PC-9 (cell line): ENCODE measurements around the gene OGDHL. TPM values are rescaled to one million over a fixed set of nuclear protein-coding genes. Genes with fewer than 3 reads are reported as not detected.
"Not testable (repeated sequence)": the region's sequence is repeated elsewhere in the genome, so short reads cannot be mapped to it uniquely, and the experiment has no call there.

Source experiments
- BruUV-seq: library from RNA; stranded (reverse); fragments of 400-500 nt; replicated peaks from 2 replicates; lab custom pipeline; 2021; lab: Mats Ljungman, UMichigan
- CTCF ChIA-PET: fragments of 300-600 bp; sonication (Branson Sonifier 250); formaldehyde crosslinking; loops from one replicate; lab custom pipeline; 2022; ENCODE audit warnings: antibody characterized with exemption; lab: Charles Lee
- POLR2A ChIA-PET: fragments of 300-600 bp; sonication (Branson Sonifier 250); formaldehyde crosslinking; loops from one replicate; lab custom pipeline; 2022; ENCODE audit warnings: antibody characterized with exemption; ENCODE audit not compliant: unreplicated experiment; lab: Charles Lee
- DNase-seq, 2 experiments: peaks; one replicate each; pipeline versions ENCODE4 v3.0.0 to v3.0.0-alpha.2; 2015 to 2022; ENCODE audit warnings: mixed read lengths in 1 of 2
- H2AFZ ChIP-seq: fragments of 200-600 bp; sonication (generic); 2 replicates; pipeline ENCODE4 v1.8.1; 2017; ENCODE audit warnings: antibody characterized with exemption
- H3F3A ChIP-seq: fragments of 200-600 bp; sonication (generic); 2 replicates; pipeline ENCODE4 v1.8.1; 2017; ENCODE audit warnings: antibody characterized with exemption, mild to moderate bottlenecking, low read depth; ENCODE audit not compliant: insufficient read depth
- H3K27ac ChIP-seq: fragments of 200-600 bp; sonication (generic); 2 replicates; pipeline ENCODE4 v1.6.1; 2016; ENCODE audit warnings: mixed run types
- H3K27me3 ChIP-seq: fragments of 200-600 bp; sonication (generic); 2 replicates; pipeline ENCODE4 v1.6.1; 2016; ENCODE audit warnings: low read depth, mixed run types; ENCODE audit not compliant: insufficient read depth
- H3K36me3 ChIP-seq: fragments of 200-600 bp; sonication (generic); 2 replicates; pipeline ENCODE4 v1.6.1; 2016; ENCODE audit warnings: low read depth, mixed run types
- H3K4me1 ChIP-seq: fragments of 200-600 bp; sonication (generic); replicated peaks from 2 replicates; pipeline ENCODE4 v1.6.1; 2016; ENCODE audit warnings: mixed run types; ENCODE audit not compliant: insufficient read depth
- H3K4me2 ChIP-seq: fragments of 200-600 bp; sonication (generic); 2 replicates; pipeline ENCODE4 v1.6.1; 2017; ENCODE audit warnings: mixed run types
- H3K4me3 ChIP-seq: fragments of 200-600 bp; sonication (generic); 2 replicates; pipeline ENCODE4 v1.6.1; 2016; ENCODE audit warnings: mixed run types
- H3K79me2 ChIP-seq: fragments of 200-600 bp; sonication (generic); 2 replicates; pipeline ENCODE4 v1.6.1; 2017; ENCODE audit warnings: low read depth, mixed run types
- H3K9me2 ChIP-seq: fragments of 200-600 bp; sonication (generic); 2 replicates; pipeline ENCODE4 v1.8.1; 2017; ENCODE audit warnings: mild to moderate bottlenecking; ENCODE audit not compliant: insufficient read depth
- H3K9me3 ChIP-seq: fragments of 200-600 bp; sonication (generic); 2 replicates; pipeline ENCODE4 v1.8.1; 2016; ENCODE audit warnings: low read depth; ENCODE audit not compliant: insufficient read depth
- H4K20me1 ChIP-seq: fragments of 200-600 bp; sonication (generic); 2 replicates; pipeline ENCODE4 v1.8.1; 2017; ENCODE audit not compliant: insufficient read depth
- CTCF ChIP-seq: fragments of 200-600 bp; sonication (generic); conservative IDR thresholded peaks from 2 replicates; pipeline ENCODE4 v1.6.1; 2017; ENCODE audit warnings: mixed run types, antibody characterized with exemption, mild to moderate bottlenecking, moderate library complexity
- EZH2 ChIP-seq: fragments of 200-600 bp; sonication (generic); IDR thresholded peaks from 2 replicates; pipeline ENCODE4 v1.8.0; 2017; ENCODE audit warnings: antibody characterized with exemption, low read depth
- intact Hi-C: fragments of 100-400 bp; cut with micrococcal nuclease; formaldehyde crosslinking; loops from one replicate; pipeline ENCODE4 v1.10.0; 2022; ENCODE audit not compliant: unreplicated experiment
- total RNA-seq: library from RNA; stranded (reverse); gene quantifications from 2 replicates; pipeline ENCODE4 v1.2.3, GENCODE V29; 2021

OGDHL gene
- total RNA-seq, 1 experiment from 2014 or later = not detected

GRCh38 chr10:49756641-49757040 lies 5.5 kb downstream of the OGDHL start:
- TF ChIP-seq EZH2 = no peak
- no peak for TF ChIP-seq CTCF
- Histone ChIP-seq H3K9me3 (no peaks in the 10 kb centered on the region), H3K36me3 (no peaks in the 10 kb centered on the region), H3K4me3 (no peak overlapping the region), H3K4me1 (no peaks in the 10 kb centered on the region), H3K27me3 (peaks cover 76% of the 10 kb centered on the region), H3K79me2 (no peaks in the 10 kb centered on the region), H4K20me1 (peaks cover 3% of the 10 kb centered on the region; the same call in 1 of the 2 replicates), H3K4me2 (no peak overlapping the region), H3F3A (no peaks in the 10 kb centered on the region), H3K27ac (no peak overlapping the region), H3K9me2 (no peaks in the 10 kb centered on the region), H2AFZ (no peak overlapping the region)
- no TSS peak for BruUV-seq
- intact Hi-C loops = no loop called here
- CTCF ChIA-PET = no interaction called here
- POLR2A ChIA-PET = no interaction called here
- DNase-seq = no peak

GRCh38 chr10:49756031-49756430 lies 6.1 kb downstream of the OGDHL start:
- no peak for DNase-seq
- H3K36me3 ChIP-seq = no peaks in the 10 kb centered on the region
- H3K4me3 ChIP-seq = no peak overlapping the region
- H3K27me3 ChIP-seq = peaks cover 82% of the 10 kb centered on the region
- no peak overlapping the region for H3K27ac ChIP-seq
- ChIA-PET CTCF (no interaction called here), POLR2A (interaction anchor here (0.6 kb wide), 1 partner anchor 1235 kb away, joined by 4 read pairs; no protein-coding TSS in a partner anchor)
- no peak overlapping the region for H3K4me2 ChIP-seq
- H3K4me1 ChIP-seq = no peaks in the 10 kb centered on the region
- H2AFZ ChIP-seq = no peak overlapping the region
- TF ChIP-seq EZH2 (no peak), CTCF (no peak)
- BruUV-seq = no TSS peak
- H3K9me2 ChIP-seq = no peaks in the 10 kb centered on the region
- H3K79me2 ChIP-seq = no peaks in the 10 kb centered on the region
- H3K9me3 ChIP-seq = no peaks in the 10 kb centered on the region
- H4K20me1 ChIP-seq = peaks cover 3% of the 10 kb centered on the region; the same call in 1 of the 2 replicates
- intact Hi-C loops = no loop called here
- no peaks in the 10 kb centered on the region for H3F3A ChIP-seq

GRCh38 chr10:49754951-49755350 lies 7.2 kb downstream of the OGDHL start:
- H3K4me1 ChIP-seq, H3K27ac ChIP-seq, H3K36me3 ChIP-seq, H3K9me2 ChIP-seq, H3F3A ChIP-seq, DNase-seq, H3K79me2 ChIP-seq, H4K20me1 ChIP-seq, CTCF ChIA-PET, intact Hi-C loops, H3K4me2 ChIP-seq, BruUV-seq, H3K4me3 ChIP-seq, H3K9me3 ChIP-seq, H2AFZ ChIP-seq, POLR2A ChIA-PET: not testable (repeated sequence)
- H3K27me3 ChIP-seq = peaks cover 93% of the 10 kb centered on the region

- no peak overlapping the region for H3K4me2 ChIP-seq
- H3K79me2 ChIP-seq = no peaks in the 10 kb centered on the region
- ChIA-PET POLR2A (no interaction called here), CTCF (no interaction called here)
- no peaks in the 10 kb centered on the region for H3K9me2 ChIP-seq
- TF ChIP-seq CTCF (no peak), EZH2 (no peak)
- intact Hi-C loops = no loop called here
- no peaks in the 10 kb centered on the region for H3K36me3 ChIP-seq
- no peak overlapping the region for H2AFZ ChIP-seq
- H3K27me3 ChIP-seq = peaks cover 96% of the 10 kb centered on the region
- no peaks in the 10 kb centered on the region for H3F3A ChIP-seq
- no peak overlapping the region for H3K4me3 ChIP-seq
- H4K20me1 ChIP-seq = peaks cover 3% of the 10 kb centered on the region; the same call in 1 of the 2 replicates
- no peaks in the 10 kb centered on the region for H3K9me3 ChIP-seq
- no TSS peak for BruUV-seq
- H3K4me1 ChIP-seq = no peaks in the 10 kb centered on the region
- no peak for DNase-seq
- H3K27ac ChIP-seq = no peak overlapping the region
Observed at GRCh38 chr10:49752584-49752983, 9.5 kb downstream of the OGDHL start.
